ENCODE data around the gene SERHL2.
"Not testable (repeated sequence)": the region's sequence is repeated elsewhere in the genome, so short reads cannot be mapped to it uniquely, and the experiment has no call there.

SERHL2 gene

GRCh38 chr22:42608823-42609361, 55.1 kb downstream of the SERHL2 start:
- no peak for DNase-seq

DNA sequence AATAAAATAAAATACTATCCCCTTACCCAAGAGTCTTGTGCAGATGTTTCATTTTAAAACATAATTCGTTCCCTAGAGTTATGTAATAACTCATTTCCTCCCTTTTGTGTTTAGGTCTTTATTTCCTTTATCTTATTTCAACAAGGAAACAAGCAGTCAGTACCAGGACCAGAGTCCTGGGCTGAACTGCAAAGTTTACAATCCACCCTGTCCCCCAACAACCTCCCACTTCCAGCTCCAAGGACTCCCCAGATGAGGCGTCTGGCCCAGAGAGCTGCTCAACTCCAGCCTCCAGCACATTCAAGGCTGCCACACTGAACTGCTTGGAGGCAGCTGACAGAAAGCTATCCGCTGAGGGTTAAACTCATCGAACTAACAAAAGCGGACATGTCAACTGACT, 56.4 kb downstream of the SERHL2 start:
- DNase-seq: no peak

DNA sequence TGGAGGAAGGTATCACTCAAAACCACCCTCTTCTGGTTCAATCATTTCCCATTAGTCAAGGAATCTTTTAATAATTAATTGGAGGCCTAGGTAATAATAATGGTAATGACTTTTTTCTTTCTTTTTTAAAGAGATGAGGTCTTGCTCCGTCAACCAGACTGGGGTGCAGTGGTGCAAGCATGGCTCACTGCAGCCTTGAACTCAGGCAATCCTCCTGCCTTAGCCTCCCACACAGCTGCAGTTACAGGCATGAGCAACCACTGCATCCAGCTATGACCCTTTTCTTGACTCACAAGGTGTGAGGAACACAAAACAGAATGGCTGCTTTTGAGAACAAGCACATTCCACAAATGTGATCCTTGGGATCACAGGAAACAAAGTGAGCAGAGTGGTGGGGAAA, 57.3 kb downstream of the SERHL2 start:
- DNase-seq: no peak

DNA sequence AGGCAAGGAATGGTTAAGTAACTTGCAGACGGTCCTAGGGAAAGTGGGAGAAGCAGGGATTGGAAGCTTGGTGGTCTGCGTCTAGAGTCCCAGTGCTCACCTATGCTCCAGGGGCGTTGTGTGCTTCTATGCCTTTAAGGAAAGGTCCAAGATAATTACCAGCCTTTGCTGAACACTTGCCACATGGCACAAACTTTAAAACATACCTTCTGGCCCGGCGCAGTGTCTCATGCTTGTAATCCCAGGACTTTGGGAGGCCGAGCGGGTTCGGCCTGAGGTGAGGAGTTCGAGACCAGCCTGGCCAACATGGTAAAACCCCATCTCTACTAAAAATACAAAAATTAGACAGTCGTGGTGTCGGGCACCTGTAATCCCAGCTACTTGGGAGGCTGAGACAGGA, 58.6 kb downstream of the SERHL2 start:
- DNase-seq: no peak

DNA sequence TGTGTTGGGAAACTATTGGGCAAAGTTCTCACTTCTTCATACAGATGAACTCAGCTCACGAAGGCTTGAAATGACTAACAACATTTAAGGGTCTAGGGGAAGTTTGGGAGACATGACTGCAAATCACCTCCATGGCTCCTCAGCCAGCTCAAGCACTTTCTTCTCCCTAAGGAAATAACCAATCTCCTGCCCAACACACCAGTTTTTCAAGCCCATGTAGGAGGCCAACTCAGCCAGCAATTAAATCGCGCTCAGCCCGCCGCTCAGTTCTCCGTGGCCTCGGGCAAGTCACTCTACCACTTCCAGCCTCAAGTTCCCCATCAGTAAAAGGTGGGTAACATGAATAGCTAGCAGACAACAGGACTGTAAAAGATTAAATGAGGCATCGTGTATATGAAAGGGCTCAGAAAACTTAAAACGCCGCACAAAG, 60.1 kb downstream of the SERHL2 start:
- no peak for DNase-seq

DNA sequence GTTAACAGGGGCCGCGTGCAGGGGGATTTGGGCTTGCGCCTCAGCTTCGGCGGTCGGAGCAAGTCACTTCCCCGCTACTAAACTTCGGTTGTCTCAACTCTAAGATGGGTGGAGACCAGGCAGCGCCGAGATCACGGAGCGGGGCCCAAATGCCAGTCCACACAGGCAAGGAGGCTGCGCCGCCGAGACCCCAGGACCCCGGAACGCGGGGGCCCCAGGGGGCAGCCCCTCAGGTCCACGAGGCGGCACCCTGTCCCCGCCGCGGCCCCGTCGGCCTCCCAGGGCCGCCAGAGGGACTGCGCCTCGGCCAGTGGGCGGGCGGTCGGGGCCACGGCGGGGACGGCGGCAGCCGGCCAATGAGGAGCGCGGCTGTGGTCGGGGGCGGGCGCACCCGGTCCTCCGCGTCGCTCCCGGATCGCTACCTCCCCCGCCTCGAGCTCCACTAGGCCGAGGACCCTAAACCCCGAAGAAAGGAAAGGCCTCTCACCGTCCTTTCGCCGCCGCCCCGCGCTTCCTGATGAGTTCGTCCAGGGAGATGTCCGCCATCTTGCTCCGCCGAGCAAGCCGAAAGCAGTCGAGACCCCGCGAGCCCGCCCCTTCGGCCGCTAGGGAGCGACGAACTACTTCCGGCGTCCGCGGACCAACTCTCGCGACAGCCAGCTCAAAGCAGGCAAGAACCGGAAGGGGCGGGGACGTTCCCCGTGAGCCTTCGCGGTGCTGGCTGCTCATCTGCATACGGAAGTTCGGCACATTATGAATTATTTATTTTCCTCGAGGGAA, 60.7 kb downstream of the SERHL2 start, which contains the start of gene POLDIP3:
Gene POLDIP3 (minus strand): TSS at position 572 of the 780 bp plus-strand sequence. CDS start 26 bp downstream, at position 546.
- peak; percentile 98 for DNase-seq

- peak; percentile 96 for DNase-seq
These were observed 61.5 kb downstream of the SERHL2 start for GRCh38 chr22:42615092-42615859.

DNA sequence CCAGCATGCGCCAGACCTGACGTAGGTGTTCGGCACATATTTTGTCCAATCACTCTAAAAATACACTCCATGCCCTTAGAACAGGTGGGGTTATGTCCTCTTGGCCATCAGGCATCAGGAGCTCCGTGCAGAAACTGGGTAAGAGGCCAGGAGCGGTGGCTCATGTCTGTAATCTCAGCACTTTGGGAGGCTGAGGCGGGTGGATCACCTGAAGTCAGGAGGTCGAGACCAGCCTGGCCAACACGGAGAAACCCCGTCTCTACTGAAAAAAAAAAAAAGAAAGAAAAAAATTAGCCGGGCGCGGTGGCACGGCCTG, 62.1 kb downstream of the SERHL2 start:
- not testable (repeated sequence) for DNase-seq

GRCh38 chr22:42617155-42617983, 63.6 kb downstream of the SERHL2 start:
- no peak for DNase-seq

GRCh38 chr22:42619261-42620063, 65.7 kb downstream of the SERHL2 start:
- no peak for DNase-seq

- no peak for DNase-seq
These were observed 66.3 kb downstream of the SERHL2 start for GRCh38 chr22:42620084-42620483.

- DNase-seq: peak; percentile 54
These were observed 67.8 kb downstream of the SERHL2 start for GRCh38 chr22:42621505-42622002.

GRCh38 chr22:42622061-42622710, 68.4 kb downstream of the SERHL2 start:
- DNase-seq: no peak

GRCh38 chr22:42623301-42623751, 69.6 kb downstream of the SERHL2 start:
- DNase-seq: peak; percentile 52
